ENCODE data around the gene DOCK4.

The DOCK4 gene

GRCh38 chr7:111803015-111803758 lies 403.0 kb downstream of the DOCK4 start:
- H3K27me3 Mint-ChIP-seq: peaks cover 3% of the 10 kb centered on the region
- H3K36me3 Mint-ChIP-seq (ENCODE audit: low read depth): peaks cover 1% of the 10 kb centered on the region
- DNase-seq: no peak
- H3K4me3 Mint-ChIP-seq: no peak overlapping the region
- H3K9me3 Mint-ChIP-seq: peaks cover 29% of the 10 kb centered on the region
- no peaks in the 10 kb centered on the region for H3K4me1 Mint-ChIP-seq (ENCODE audit: low read depth)
- no peak overlapping the region for H3K27ac Mint-ChIP-seq

- H3K27ac Mint-ChIP-seq: no peak overlapping the region
- no peak overlapping the region for H3K4me3 Mint-ChIP-seq
- H3K9me3 Mint-ChIP-seq: peaks cover 34% of the 10 kb centered on the region
- H3K36me3 Mint-ChIP-seq (ENCODE audit: low read depth): peaks cover 2% of the 10 kb centered on the region
- peaks cover 3% of the 10 kb centered on the region for H3K27me3 Mint-ChIP-seq
- H3K4me1 Mint-ChIP-seq (ENCODE audit: low read depth): no peaks in the 10 kb centered on the region
- DNase-seq: no peak
These were observed 403.9 kb downstream of the DOCK4 start for GRCh38 chr7:111802194-111802772.

- H3K27ac Mint-ChIP-seq: no peak overlapping the region
- peaks cover 8% of the 10 kb centered on the region for H3K36me3 Mint-ChIP-seq (ENCODE audit: low read depth)
- peaks cover 3% of the 10 kb centered on the region for H3K27me3 Mint-ChIP-seq
- no peak for DNase-seq
- H3K4me1 Mint-ChIP-seq (ENCODE audit: low read depth): no peaks in the 10 kb centered on the region
- no peak overlapping the region for H3K4me3 Mint-ChIP-seq
- peaks cover 42% of the 10 kb centered on the region for H3K9me3 Mint-ChIP-seq
These were observed 404.9 kb downstream of the DOCK4 start for GRCh38 chr7:111801277-111801676.

GRCh38 chr7:111796671-111797070 lies 409.5 kb downstream of the DOCK4 start:
- Mint-ChIP-seq H3K4me1 (ENCODE audit: low read depth) (no peaks in the 10 kb centered on the region), H3K9me3 (peaks cover 70% of the 10 kb centered on the region)
- DNase-seq: no peak

GRCh38 chr7:111789870-111790269 lies 416.3 kb downstream of the DOCK4 start:
- no peak for DNase-seq
- H3K27me3 Mint-ChIP-seq: no peaks in the 10 kb centered on the region
- H3K4me3 Mint-ChIP-seq: no peak overlapping the region
- no peaks in the 10 kb centered on the region for H3K4me1 Mint-ChIP-seq (ENCODE audit: low read depth)
- no peak overlapping the region for H3K27ac Mint-ChIP-seq
- peaks cover 21% of the 10 kb centered on the region for H3K9me3 Mint-ChIP-seq
- no peaks in the 10 kb centered on the region for H3K36me3 Mint-ChIP-seq (ENCODE audit: low read depth)

More at GRCh38 chr7:111796671-111797070, 409.5 kb downstream of the DOCK4 start:
- Mint-ChIP-seq H3K4me3 (no peak overlapping the region), H3K36me3 (ENCODE audit: low read depth) (peaks cover 13% of the 10 kb centered on the region), H3K27me3 (no peaks in the 10 kb centered on the region), H3K27ac (no peak overlapping the region)

GRCh38 chr7:111789048-111789320 lies 417.2 kb downstream of the DOCK4 start:
- H3K4me1 Mint-ChIP-seq (ENCODE audit: low read depth): no peaks in the 10 kb centered on the region
- DNase-seq: no peak
- no peak overlapping the region for H3K27ac Mint-ChIP-seq
- H3K4me3 Mint-ChIP-seq: no peak overlapping the region
- peaks cover 13% of the 10 kb centered on the region for H3K9me3 Mint-ChIP-seq
- no peaks in the 10 kb centered on the region for H3K27me3 Mint-ChIP-seq
- no peaks in the 10 kb centered on the region for H3K36me3 Mint-ChIP-seq (ENCODE audit: low read depth)

GRCh38 chr7:111788286-111789047 lies 417.7 kb downstream of the DOCK4 start:
- Mint-ChIP-seq H3K36me3 (ENCODE audit: low read depth) (no peaks in the 10 kb centered on the region), H3K9me3 (peaks cover 10% of the 10 kb centered on the region), H3K27ac (no peak overlapping the region), H3K4me3 (no peak overlapping the region), H3K27me3 (no peaks in the 10 kb centered on the region), H3K4me1 (ENCODE audit: low read depth) (no peaks in the 10 kb centered on the region)
- no peak for DNase-seq

- Mint-ChIP-seq H3K36me3 (ENCODE audit: low read depth) (no peaks in the 10 kb centered on the region), H3K4me3 (no peak overlapping the region)
These were observed 418.5 kb downstream of the DOCK4 start for GRCh38 chr7:111787741-111788140.

GRCh38 chr7:111787099-111787498 lies 419.1 kb downstream of the DOCK4 start:
- H3K27ac Mint-ChIP-seq: no peak overlapping the region
- no peak overlapping the region for H3K4me3 Mint-ChIP-seq
- peaks cover 4% of the 10 kb centered on the region for H3K9me3 Mint-ChIP-seq
- no peaks in the 10 kb centered on the region for H3K27me3 Mint-ChIP-seq
- no peaks in the 10 kb centered on the region for H3K36me3 Mint-ChIP-seq (ENCODE audit: low read depth)
- no peaks in the 10 kb centered on the region for H3K4me1 Mint-ChIP-seq (ENCODE audit: low read depth)
- DNase-seq: no peak

More at GRCh38 chr7:111787741-111788140, 418.5 kb downstream of the DOCK4 start:
- H3K27ac Mint-ChIP-seq: no peak overlapping the region
- peaks cover 4% of the 10 kb centered on the region for H3K9me3 Mint-ChIP-seq
- H3K4me1 Mint-ChIP-seq (ENCODE audit: low read depth): no peaks in the 10 kb centered on the region
- DNase-seq: no peak
- no peaks in the 10 kb centered on the region for H3K27me3 Mint-ChIP-seq

- Mint-ChIP-seq H3K4me1 (ENCODE audit: low read depth) (no peaks in the 10 kb centered on the region), H3K36me3 (ENCODE audit: low read depth) (no peaks in the 10 kb centered on the region), H3K27me3 (no peaks in the 10 kb centered on the region), H3K9me3 (no peaks in the 10 kb centered on the region), H3K4me3 (no peak overlapping the region), H3K27ac (no peak overlapping the region)
- DNase-seq: no peak
These were observed 421.1 kb downstream of the DOCK4 start for GRCh38 chr7:111785076-111785475.

- H3K36me3 Mint-ChIP-seq (ENCODE audit: low read depth): no peaks in the 10 kb centered on the region
- no peak overlapping the region for H3K4me3 Mint-ChIP-seq
- H3K27me3 Mint-ChIP-seq: no peaks in the 10 kb centered on the region
- H3K9me3 Mint-ChIP-seq: no peaks in the 10 kb centered on the region
- H3K27ac Mint-ChIP-seq: no peak overlapping the region
- H3K4me1 Mint-ChIP-seq (ENCODE audit: low read depth): no peaks in the 10 kb centered on the region
- no peak for DNase-seq
These were observed 421.9 kb downstream of the DOCK4 start for GRCh38 chr7:111784296-111784695.

GRCh38 chr7:111783854-111784253 lies 422.3 kb downstream of the DOCK4 start:
- Mint-ChIP-seq H3K4me1 (ENCODE audit: low read depth) (no peaks in the 10 kb centered on the region), H3K36me3 (ENCODE audit: low read depth) (no peaks in the 10 kb centered on the region), H3K4me3 (no peak overlapping the region), H3K9me3 (no peaks in the 10 kb centered on the region), H3K27me3 (no peaks in the 10 kb centered on the region), H3K27ac (no peak overlapping the region)
- no peak for DNase-seq

- no peaks in the 10 kb centered on the region for H3K4me1 Mint-ChIP-seq (ENCODE audit: low read depth)
- no peak for DNase-seq
- H3K27me3 Mint-ChIP-seq: no peaks in the 10 kb centered on the region
- H3K4me3 Mint-ChIP-seq: no peak overlapping the region
- no peak overlapping the region for H3K27ac Mint-ChIP-seq
- H3K36me3 Mint-ChIP-seq (ENCODE audit: low read depth): no peaks in the 10 kb centered on the region
- H3K9me3 Mint-ChIP-seq: peaks cover 14% of the 10 kb centered on the region
These were observed 425.7 kb downstream of the DOCK4 start for GRCh38 chr7:111780527-111780926.

- Mint-ChIP-seq H3K27me3 (peaks cover 3% of the 10 kb centered on the region), H3K27ac (no peak overlapping the region), H3K9me3 (peaks cover 14% of the 10 kb centered on the region), H3K4me1 (ENCODE audit: low read depth) (no peaks in the 10 kb centered on the region), H3K36me3 (ENCODE audit: low read depth) (no peaks in the 10 kb centered on the region), H3K4me3 (no peak overlapping the region)
- no peak for DNase-seq
These were observed 431.0 kb downstream of the DOCK4 start for GRCh38 chr7:111775206-111775605.

- H3K36me3 Mint-ChIP-seq (ENCODE audit: low read depth): no peaks in the 10 kb centered on the region
- peaks cover 11% of the 10 kb centered on the region for H3K9me3 Mint-ChIP-seq
- peaks cover 3% of the 10 kb centered on the region for H3K27me3 Mint-ChIP-seq
- no peak overlapping the region for H3K27ac Mint-ChIP-seq
- no peaks in the 10 kb centered on the region for H3K4me1 Mint-ChIP-seq (ENCODE audit: low read depth)
- H3K4me3 Mint-ChIP-seq: no peak overlapping the region
- DNase-seq: no peak
These were observed 433.5 kb downstream of the DOCK4 start for GRCh38 chr7:111772716-111773115.
